GM19397 (cell line): ENCODE measurements around the gene RP2.

Experiments used
- ATAC-seq: cut with Tn5 transposase; IDR thresholded peaks from one replicate; pipeline ENCODE4 v1.9.1; 2021; ENCODE audit warnings: mild to moderate bottlenecking, moderate library complexity; ENCODE audit not compliant: unreplicated experiment

RP2 gene

DNA sequence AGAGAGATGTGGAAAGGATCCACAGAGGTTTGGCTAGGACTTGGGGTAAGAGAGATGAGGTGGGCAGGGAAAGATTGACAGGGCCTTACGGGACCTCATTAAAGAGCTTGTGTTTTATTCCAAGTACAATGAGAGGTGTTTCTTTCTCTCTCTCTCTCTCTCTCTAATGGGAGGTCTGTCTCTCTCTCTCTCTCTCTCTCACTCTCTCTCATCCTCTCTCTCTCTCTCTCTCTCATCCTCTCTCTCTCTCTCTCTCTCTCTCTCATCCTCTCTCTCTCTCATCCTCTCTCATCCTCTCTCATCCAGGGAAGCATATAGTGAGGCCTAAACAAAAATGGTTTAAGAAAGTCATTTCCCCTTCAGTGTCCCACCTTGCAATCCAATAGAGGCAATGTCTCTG lies 80.8 kb downstream of the RP2 start:
- ATAC-seq, result no peak

DNA sequence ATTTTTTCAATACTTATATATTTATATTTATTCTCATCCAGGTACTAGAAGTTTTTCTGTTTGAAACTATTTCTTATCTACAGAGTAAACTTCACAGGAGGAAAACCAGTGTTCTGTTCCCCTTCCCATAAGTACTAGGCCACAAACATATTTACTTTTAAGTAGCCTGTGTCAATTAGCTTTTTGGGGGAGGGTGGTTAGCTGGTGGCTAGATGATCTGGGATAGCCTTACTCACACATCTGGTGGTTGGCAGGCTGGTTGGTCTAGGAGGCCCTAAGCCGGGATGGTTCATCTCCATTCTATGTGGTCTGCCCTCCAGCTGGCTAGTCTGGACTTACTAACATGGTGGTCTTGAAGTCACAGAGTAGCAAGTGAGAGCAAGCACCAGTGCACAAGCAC lies 81.6 kb downstream of the RP2 start:
- ATAC-seq, result no peak

DNA sequence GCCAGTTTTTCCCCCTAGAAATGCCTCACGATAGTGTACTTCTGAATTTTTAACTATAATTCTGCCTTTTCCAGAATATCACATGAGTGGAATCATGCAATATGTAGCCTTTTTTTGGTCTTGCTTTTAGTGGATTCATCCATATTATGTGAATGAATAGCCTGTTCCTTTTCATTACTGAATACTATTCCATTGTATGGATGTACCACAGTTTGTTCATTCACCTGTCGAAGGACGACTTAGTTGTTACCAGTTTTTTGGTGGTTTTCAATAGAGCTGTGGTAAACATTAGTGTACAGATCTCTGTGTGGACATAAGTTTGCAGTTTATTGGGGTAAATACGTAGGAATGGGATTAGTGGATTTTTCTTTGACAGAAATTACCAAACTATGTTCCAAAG lies 83.4 kb downstream of the RP2 start:
- no peak for ATAC-seq

DNA sequence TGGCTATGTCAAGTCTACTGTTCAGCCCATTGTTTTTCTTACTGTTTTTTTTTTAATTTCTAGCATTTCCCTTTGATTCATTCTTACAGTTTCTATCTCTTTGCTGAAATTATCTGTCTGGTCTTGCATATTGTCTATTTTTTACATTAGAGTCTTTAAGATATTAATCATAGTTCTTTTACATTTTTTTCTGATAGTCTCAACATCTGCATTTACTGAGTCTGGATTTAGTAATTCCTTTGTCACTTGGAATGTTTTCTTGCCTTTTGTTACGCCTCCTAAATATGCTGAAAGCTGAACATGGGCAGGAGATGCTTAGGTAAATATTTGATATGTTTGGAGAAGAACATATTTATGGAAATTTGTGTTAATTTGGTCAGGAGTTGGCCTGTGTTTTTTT lies 85.8 kb downstream of the RP2 start:
- ATAC-seq, result no peak

DNA sequence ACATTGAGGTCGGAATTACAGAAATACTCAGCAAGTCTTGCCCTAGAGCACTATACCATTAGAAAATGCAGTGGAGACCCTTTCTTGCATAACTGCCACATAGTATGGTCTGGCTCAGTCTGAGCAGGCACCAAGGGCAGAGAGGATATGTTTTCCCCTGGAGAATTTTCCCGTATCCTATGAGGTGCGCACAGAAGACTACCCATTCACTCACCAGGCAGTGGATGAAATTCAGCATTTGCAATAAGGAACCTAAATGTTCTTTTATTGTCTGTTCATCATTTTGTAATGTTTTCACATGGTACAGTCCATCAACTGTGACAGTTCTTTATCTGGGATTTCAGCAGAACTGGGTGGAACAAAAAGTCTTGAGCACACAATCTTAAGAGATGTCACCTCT lies 90.9 kb downstream of the RP2 start:
- no peak for ATAC-seq

DNA sequence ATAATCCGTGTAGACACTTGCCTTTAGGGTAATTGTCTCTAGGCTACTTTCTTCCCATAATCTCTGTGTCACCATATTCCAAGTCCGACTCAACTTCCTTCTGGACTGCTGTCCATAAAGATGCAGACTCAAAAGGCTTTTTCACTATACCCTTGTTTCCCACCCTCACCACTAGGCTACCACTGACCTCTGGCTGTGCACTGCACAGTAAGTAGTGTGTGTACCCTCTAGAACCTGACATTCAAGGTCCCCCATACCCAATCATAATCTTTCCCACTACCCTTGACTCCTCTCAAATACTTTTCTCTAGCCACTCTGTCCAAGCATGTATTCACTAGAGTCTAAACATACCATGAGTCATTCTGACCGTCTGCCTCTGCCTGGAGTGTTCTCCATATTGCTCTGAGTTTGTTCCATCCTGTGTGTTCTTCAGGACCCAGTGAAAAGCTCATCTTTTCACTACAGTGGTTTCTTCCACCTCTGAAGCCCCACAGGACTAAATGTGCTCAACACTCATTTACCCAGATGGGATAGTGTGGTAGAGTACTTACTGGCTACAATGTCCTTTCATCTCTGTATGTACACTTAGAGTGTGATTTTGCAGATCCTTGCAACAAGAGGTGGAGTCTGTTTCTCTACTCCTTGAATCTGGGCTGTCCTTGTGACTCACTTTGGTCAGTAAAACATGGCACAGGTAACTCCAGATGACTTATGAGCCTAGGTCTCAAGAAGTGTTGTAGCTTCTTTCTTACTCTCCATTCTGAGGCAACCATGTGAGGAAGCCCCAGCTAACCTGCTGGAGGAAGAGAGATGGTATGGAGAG lies 92.8 kb downstream of the RP2 start:
- ATAC-seq, result no peak
